ENCODE data around the gene PNMA1. TPM values are rescaled to one million over a fixed set of nuclear protein-coding genes. Genes with fewer than 3 reads are reported as not detected.

Gene PNMA1
- total RNA-seq, 2 experiments from 2014 or later = 52.6 to 55.9 TPM

GRCh38 chr14:73743431-73743931 is 29.3 kb upstream of the PNMA1 start:
- intact Hi-C loops (cut with DNase I, micrococcal nuclease) = loop anchor here (1.0 to 5.0 kb wide), 4 partner anchors 11 to 44 kb away; a partner anchor contains a TSS
- H3K9me3 ChIP-seq (ENCODE audit: control insufficient read depth in 1 of 2, insufficient read depth in 1 of 2, low read length in 2 of 2) = no peaks in the 10 kb centered on the region
- CTCF ChIA-PET = interaction anchor here (0.6 to 6.3 kb wide), 7 partner anchors 10 to 81 kb away, joined by 3 to 65 read pairs (median 6); a partner anchor contains a TSS
- H3K27me3 ChIP-seq (ENCODE audit: control insufficient read depth in 1 of 2, insufficient read depth in 2 of 2, low read length in 2 of 2) = no peaks in the 10 kb centered on the region
- DNase-seq (peak; percentile 41 to 80 (median 60)), ATAC-seq (ENCODE audit: poor library complexity) (peak; percentile 63)
- no peak for TF ChIP-seq CTCF (IDR thresholded peaks at IDR 0.05)
- no peaks in the 10 kb centered on the region for H3K9me3 Mint-ChIP-seq
- peaks cover 20% of the 10 kb centered on the region for H3K36me3 ChIP-seq (ENCODE audit: insufficient read depth, low read length)
- H3K36me3 Mint-ChIP-seq (ENCODE audit: low read depth) = peaks cover 13% of the 10 kb centered on the region
- H3K4me1 Mint-ChIP-seq (ENCODE audit: low read depth) = peaks cover 86% of the 10 kb centered on the region
- peak overlapping the region; percentile 77 for H3K4me3 Mint-ChIP-seq
- H3K27ac Mint-ChIP-seq = peak overlapping the region; percentile 99
- H3K27ac ChIP-seq (ENCODE audit: low read depth in 1 of 2, low read length in 2 of 2) = peak overlapping the region; percentile 76 to 78
- H3K27me3 Mint-ChIP-seq = no peaks in the 10 kb centered on the region
- H3K4me3 ChIP-seq (ENCODE audit: low read length) = peak overlapping the region; percentile 31
- POLR2A ChIA-PET = interaction anchor here (1.4 to 9.8 kb wide), 8 partner anchors 9 to 109 kb away, joined by 4 to 282 read pairs (median 12); partner anchors contain the start of gene PTGR2
- peaks cover 98% of the 10 kb centered on the region for H3K4me1 ChIP-seq (ENCODE audit: insufficient read depth, low read length)

GRCh38 chr14:73742520-73743238 is 28.5 kb upstream of the PNMA1 start:
- DNase-seq = no peak
- Mint-ChIP-seq H3K27ac (peak overlapping the region; percentile 99), H3K9me3 (no peaks in the 10 kb centered on the region), H3K27me3 (no peaks in the 10 kb centered on the region), H3K4me1 (ENCODE audit: low read depth) (peaks cover 77% of the 10 kb centered on the region), H3K36me3 (ENCODE audit: low read depth) (peaks cover 14% of the 10 kb centered on the region), H3K4me3 (peak overlapping the region; percentile 87)
- peak overlapping the region; percentile 76 to 78 for H3K27ac ChIP-seq (ENCODE audit: low read depth in 1 of 2, low read length in 2 of 2)
- no peak for ATAC-seq (ENCODE audit: poor library complexity)
- peaks cover 28% of the 10 kb centered on the region for H3K36me3 ChIP-seq (ENCODE audit: insufficient read depth, low read length)
- no peaks in the 10 kb centered on the region for H3K9me3 ChIP-seq (ENCODE audit: control insufficient read depth in 1 of 2, insufficient read depth in 1 of 2, low read length in 2 of 2)
- POLR2A ChIA-PET = interaction anchor here (0.8 to 9.8 kb wide), 10 partner anchors 8 to 144 kb away, joined by 3 to 282 read pairs (median 8); partner anchors contain the start of genes PTGR2 and ZNF410
- peaks cover 96% of the 10 kb centered on the region for H3K4me1 ChIP-seq (ENCODE audit: insufficient read depth, low read length)
- H3K4me3 ChIP-seq (ENCODE audit: low read length) = peak overlapping the region; percentile 31
- intact Hi-C loops (cut with DNase I, micrococcal nuclease) = loop anchor here (1.0 to 5.0 kb wide), 4 partner anchors 12 to 45 kb away; a partner anchor contains a TSS
- CTCF ChIA-PET = interaction anchor here (0.7 to 6.3 kb wide), 5 partner anchors 11 to 43 kb away, joined by 3 to 65 read pairs (median 17); a partner anchor contains a TSS
- TF ChIP-seq CTCF (IDR thresholded peaks at IDR 0.05) = no peak
- no peaks in the 10 kb centered on the region for H3K27me3 ChIP-seq (ENCODE audit: control insufficient read depth in 1 of 2, insufficient read depth in 2 of 2, low read length in 2 of 2)

- no peaks in the 10 kb centered on the region for H3K27me3 Mint-ChIP-seq
- peak overlapping the region; percentile 76 to 78 for H3K27ac ChIP-seq (ENCODE audit: low read depth in 1 of 2, low read length in 2 of 2)
- DNase-seq (peak in 3 of 14 experiments; percentile 53 to 75 (median 71)), ATAC-seq (ENCODE audit: poor library complexity) (peak; percentile 37)
- POLR2A ChIA-PET = interaction anchor here (0.6 to 9.8 kb wide), 15 partner anchors 13 to 145 kb away, joined by 3 to 282 read pairs (median 5); partner anchors contain the start of genes PNMA1, PTGR2 and ZNF410
- H3K27ac Mint-ChIP-seq = peak overlapping the region; percentile 99
- H3K4me3 Mint-ChIP-seq = peak overlapping the region; percentile 87
- H3K4me1 Mint-ChIP-seq (ENCODE audit: low read depth) = peaks cover 71% of the 10 kb centered on the region
- no peaks in the 10 kb centered on the region for H3K9me3 Mint-ChIP-seq
- peaks cover 89% of the 10 kb centered on the region for H3K4me1 ChIP-seq (ENCODE audit: insufficient read depth, low read length)
- CTCF ChIA-PET = interaction anchor here (1.0 to 6.3 kb wide), 11 partner anchors 10 to 126 kb away, joined by 3 to 65 read pairs (median 5); a partner anchor contains a TSS
- no peaks in the 10 kb centered on the region for H3K9me3 ChIP-seq (ENCODE audit: control insufficient read depth in 1 of 2, insufficient read depth in 1 of 2, low read length in 2 of 2)
- TF ChIP-seq CTCF (IDR thresholded peaks at IDR 0.05) = no peak
- H3K36me3 Mint-ChIP-seq (ENCODE audit: low read depth) = peaks cover 18% of the 10 kb centered on the region
- intact Hi-C loops (cut with DNase I, micrococcal nuclease) = loop anchor here (2.0 to 5.0 kb wide), 4 partner anchors 17 to 45 kb away; a partner anchor contains a TSS
- peak overlapping the region; percentile 36 for H3K4me3 ChIP-seq (ENCODE audit: low read length)
- peaks cover 35% of the 10 kb centered on the region for H3K36me3 ChIP-seq (ENCODE audit: insufficient read depth, low read length)
- no peaks in the 10 kb centered on the region for H3K27me3 ChIP-seq (ENCODE audit: control insufficient read depth in 1 of 2, insufficient read depth in 2 of 2, low read length in 2 of 2)
Observed at GRCh38 chr14:73741876-73742519, 27.8 kb upstream of the PNMA1 start.
